Esophagus (tissue), 2 donors: ENCODE measurements around the gene VARS2. TPM values are rescaled to one million over a fixed set of nuclear protein-coding genes. Genes with fewer than 3 reads are reported as not detected.
"Not testable (repeated sequence)": the region's sequence is repeated elsewhere in the genome, so short reads cannot be mapped to it uniquely, and the experiment has no call there.

Experiments
- H3K27ac ChIP-seq, 2 donors: one replicate each; pipeline ENCODE4 v1.5.1; 2013; ENCODE audit warnings: low read depth in 2 of 2, mild to moderate bottlenecking in 2 of 2, inconsistent platforms in 1 of 2, low read length in 1 of 2, moderate library complexity in 1 of 2
- H3K27me3 ChIP-seq, 2 donors: one replicate each; pipeline ENCODE4 v1.6.1; 2013; ENCODE audit warnings: low read length in 2 of 2, control low read depth in 1 of 2, mild to moderate bottlenecking in 1 of 2; ENCODE audit not compliant: insufficient read depth in 2 of 2, control insufficient read depth in 1 of 2
- H3K36me3 ChIP-seq, 2 donors: one replicate each; pipeline ENCODE4 v1.6.1; 2013; ENCODE audit warnings: low read length in 1 of 2; ENCODE audit not compliant: control insufficient read depth in 2 of 2, insufficient read depth in 2 of 2
- H3K4me1 ChIP-seq, 2 donors: one replicate each; pipeline ENCODE4 v1.6.1; 2013; ENCODE audit warnings: low read length in 1 of 2; ENCODE audit not compliant: control insufficient read depth in 2 of 2, insufficient read depth in 2 of 2
- H3K4me3 ChIP-seq, 2 donors: one replicate each; pipeline ENCODE4 v1.5.1; 2013; ENCODE audit warnings: low read length in 2 of 2, mild to moderate bottlenecking in 2 of 2, low read depth in 1 of 2, moderate library complexity in 1 of 2
- H3K9me3 ChIP-seq, 2 donors: one replicate each; pipeline ENCODE4 v1.6.1; 2013; ENCODE audit warnings: mild to moderate bottlenecking in 2 of 2, low read depth in 1 of 2, low read length in 1 of 2, moderate library complexity in 1 of 2; ENCODE audit not compliant: control insufficient read depth in 2 of 2, insufficient read depth in 1 of 2
- WGBS, 2 donors: extraction: QIAGEN DNeasy Blood & Tissue Kit; methylation state at CpG; one replicate each; pipeline ENCODE4 v1.1.7; 2013; 5-methylcytosine and 5-hydroxymethylcytosine counted together
- polyA plus RNA-seq, 2 donors: library from polyadenylated mRNA; stranded (reverse); fragments of 200-250 nt; gene quantifications; one replicate each; pipeline ENCODE4 v1.2.3, GENCODE V29; 2013
- donor health status: healthy with polysubstance abuse.
- donor health status: Bipolar disorder and iron deficiency.

VARS2 gene
- polyA plus RNA-seq, 2 donors, result 30.0 to 81.5 TPM

- 83 to 89% methylated on average over 5 of the region's 5 CpGs for WGBS, 2 donors
- H3K27ac ChIP-seq, result no peak overlapping the region
- no peaks in the 10 kb centered on the region for H3K9me3 ChIP-seq
- H3K4me1 ChIP-seq, result peaks cover 0 to 13% of the 10 kb centered on the region in 2 donors
- no peaks in the 10 kb centered on the region for H3K36me3 ChIP-seq
- H3K4me3 ChIP-seq, result no peak overlapping the region
- H3K27me3 ChIP-seq, result no peaks in the 10 kb centered on the region
Observed at GRCh38 chr6:30965140-30965601, 51.1 kb downstream of the VARS2 start.

GRCh38 chr6:30966154-30966553, 52.1 kb downstream of the VARS2 start:
- Histone ChIP-seq H3K4me1 (peaks cover 0 to 13% of the 10 kb centered on the region in 2 donors), H3K4me3 (no peak overlapping the region), H3K9me3 (no peaks in the 10 kb centered on the region), H3K27ac (no peak overlapping the region), H3K27me3 (no peaks in the 10 kb centered on the region), H3K36me3 (no peaks in the 10 kb centered on the region)
- 72 to 83% methylated on average over 3 of the region's 3 CpGs for WGBS, 2 donors

GRCh38 chr6:30969171-30969570, 55.1 kb downstream of the VARS2 start:
- H3K9me3 ChIP-seq, H3K27me3 ChIP-seq, H3K4me3 ChIP-seq, H3K36me3 ChIP-seq: not testable (repeated sequence)
- Histone ChIP-seq H3K27ac (peak overlapping the region in 1 of 2 donors; percentile 3), H3K4me1 (peaks cover 0 to 12% of the 10 kb centered on the region in 2 donors)
- WGBS, 2 donors, result 93 to 96% methylated on average over 6 of the region's 6 CpGs

DNA sequence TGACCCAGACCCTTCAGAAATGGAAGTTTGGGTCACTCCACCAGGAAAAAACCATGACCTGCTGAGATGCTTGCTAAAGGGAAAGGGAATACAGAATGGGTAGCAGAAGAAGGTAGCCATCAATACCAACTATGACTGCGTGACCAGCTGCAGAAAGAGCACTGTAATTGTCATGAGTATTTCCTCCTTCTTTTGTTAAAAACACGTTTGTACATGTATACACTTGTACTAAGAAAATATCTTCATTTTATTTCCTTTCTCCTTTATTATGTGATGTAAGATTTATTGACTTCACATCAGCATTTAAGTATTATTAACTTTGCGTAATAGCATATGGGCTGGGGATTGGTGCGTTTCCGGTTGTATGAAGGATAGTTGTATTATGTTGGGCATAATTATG, 56.9 kb downstream of the VARS2 start:
- H3K36me3 ChIP-seq, result no peaks in the 10 kb centered on the region
- H3K4me1 ChIP-seq, result peaks cover 0 to 7% of the 10 kb centered on the region in 2 donors
- WGBS, 2 donors, result 56 to 63% methylated on average over 5 of the region's 5 CpGs
- H3K27me3 ChIP-seq, result no peaks in the 10 kb centered on the region
- H3K27ac ChIP-seq, result peak overlapping the region in 1 of 2 donors; percentile 49
- no peak overlapping the region for H3K4me3 ChIP-seq
- H3K9me3 ChIP-seq, result no peaks in the 10 kb centered on the region

DNA sequence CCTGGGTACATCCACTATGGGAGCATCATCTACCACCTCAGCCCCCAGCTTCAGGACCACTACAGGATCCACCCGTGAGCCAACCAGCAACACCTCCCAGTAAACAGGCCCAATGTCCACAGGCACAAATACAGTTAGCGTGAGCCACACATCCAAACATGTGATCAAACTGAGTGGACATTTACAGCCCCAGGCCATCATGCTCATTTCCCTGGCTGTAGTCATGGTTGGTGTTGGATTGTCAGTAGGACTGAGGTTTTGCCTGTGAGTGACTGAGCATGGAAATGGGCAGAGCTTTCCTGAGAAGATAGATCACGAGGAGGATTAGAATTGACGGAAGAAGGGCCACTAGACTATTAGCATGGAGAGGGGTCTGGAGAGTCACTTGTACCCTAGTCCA, 58.8 kb downstream of the VARS2 start:
- no peaks in the 10 kb centered on the region for H3K27me3 ChIP-seq
- WGBS, 2 donors, result 92 to 95% methylated on average over 4 of the region's 4 CpGs
- H3K4me1 ChIP-seq, result peaks cover 0 to 6% of the 10 kb centered on the region in 2 donors
- H3K4me3 ChIP-seq, result no peak overlapping the region
- peak overlapping the region in 1 of 2 donors; percentile 34 for H3K27ac ChIP-seq
- no peaks in the 10 kb centered on the region for H3K36me3 ChIP-seq
- no peaks in the 10 kb centered on the region for H3K9me3 ChIP-seq

- H3K36me3 ChIP-seq, result no peaks in the 10 kb centered on the region
- H3K9me3 ChIP-seq, result no peaks in the 10 kb centered on the region
- no peaks in the 10 kb centered on the region for H3K27me3 ChIP-seq
- no peak overlapping the region for H3K27ac ChIP-seq
- H3K4me3 ChIP-seq, result no peak overlapping the region
- peaks cover 0 to 5% of the 10 kb centered on the region in 2 donors for H3K4me1 ChIP-seq
- 76 to 84% methylated on average over 4 of the region's 4 CpGs for WGBS, 2 donors
Observed at GRCh38 chr6:30974490-30975252, 60.6 kb downstream of the VARS2 start.

Other genes with a start within 250 kb of the VARS2 start
- 10 to 100 TPM; 19.8 to 27.5 TPM for gene DHX16, start 241.2 kb upstream of the VARS2 start, polyA plus RNA-seq
- 10 to 100 TPM; 22.1 to 22.4 TPM for gene PPP1R18, start 227.6 kb upstream of the VARS2 start, polyA plus RNA-seq
- 10 to 100 TPM; 14.2 to 15.4 TPM for gene NRM, start 223.3 kb upstream of the VARS2 start, polyA plus RNA-seq
- gene MDC1, start 197.0 kb upstream of the VARS2 start, polyA plus RNA-seq, result 1 to 10 TPM; 5.9 to 8.1 TPM
- 100 to 1,000 TPM; 142 to 313 TPM for gene TUBB, start 193.9 kb upstream of the VARS2 start, polyA plus RNA-seq
- gene FLOT1, start 171.6 kb upstream of the VARS2 start, polyA plus RNA-seq, result 10 to 100 TPM; 80.9 to 87.0 TPM
- gene IER3, start 169.7 kb upstream of the VARS2 start, polyA plus RNA-seq, result 100 to 1,000 TPM; 178 to 187 TPM
- 100 to 1,000 TPM; 102 to 136 TPM for gene DDR1, start 29.7 kb upstream of the VARS2 start, polyA plus RNA-seq
- 10 to 100 TPM; 20.6 to 32.0 TPM for gene GTF2H4, start 6.0 kb upstream of the VARS2 start, polyA plus RNA-seq
- gene SFTA2, start 17.9 kb downstream of the VARS2 start, polyA plus RNA-seq, result 100 to 1,000 TPM; 130 to 421 TPM
- 10 to 100 TPM in 1 of 2 donors, 1 to 10 TPM in 1; 5.2 to 17.8 TPM for gene MUCL3, start 26.7 kb downstream of the VARS2 start, polyA plus RNA-seq
- 1,000 to 10,000 TPM in 1 of 2 donors, 100 to 1,000 TPM in 1; 912 to 1,484 TPM for gene MUC21, start 69.5 kb downstream of the VARS2 start, polyA plus RNA-seq
- 1 to 10 TPM; 2.4 to 5.8 TPM for gene MUC22, start 96.2 kb downstream of the VARS2 start, polyA plus RNA-seq
- gene C6orf15, start 198.3 kb downstream of the VARS2 start, polyA plus RNA-seq, result under 1 TPM in 1 of 2 donors, not detected in 1; 0.08 TPM
- gene PSORS1C1, start 200.6 kb downstream of the VARS2 start, polyA plus RNA-seq, result 1 to 10 TPM in 1 of 2 donors, under 1 TPM in 1; 1.00 to 4.3 TPM
- gene CDSN, start 206.2 kb downstream of the VARS2 start, polyA plus RNA-seq, result under 1 TPM; 0.02 to 0.20 TPM
- under 1 TPM; 0.22 to 0.81 TPM for gene PSORS1C2, start 224.8 kb downstream of the VARS2 start, polyA plus RNA-seq
- 10 to 100 TPM; 10.5 to 15.4 TPM for gene CCHCR1, start 243.6 kb downstream of the VARS2 start, polyA plus RNA-seq
- 10 to 100 TPM; 10.3 to 11.0 TPM for gene TCF19, start 244.4 kb downstream of the VARS2 start, polyA plus RNA-seq